HG02981 (cell line): ENCODE measurements around the gene SLC4A1AP.

ENCODE experiments used
- ATAC-seq: cut with Tn5 transposase; IDR thresholded peaks from one replicate; pipeline ENCODE4 v1.9.1; 2021; ENCODE audit warnings: mild to moderate bottlenecking, moderate library complexity; ENCODE audit not compliant: unreplicated experiment

The SLC4A1AP gene

DNA sequence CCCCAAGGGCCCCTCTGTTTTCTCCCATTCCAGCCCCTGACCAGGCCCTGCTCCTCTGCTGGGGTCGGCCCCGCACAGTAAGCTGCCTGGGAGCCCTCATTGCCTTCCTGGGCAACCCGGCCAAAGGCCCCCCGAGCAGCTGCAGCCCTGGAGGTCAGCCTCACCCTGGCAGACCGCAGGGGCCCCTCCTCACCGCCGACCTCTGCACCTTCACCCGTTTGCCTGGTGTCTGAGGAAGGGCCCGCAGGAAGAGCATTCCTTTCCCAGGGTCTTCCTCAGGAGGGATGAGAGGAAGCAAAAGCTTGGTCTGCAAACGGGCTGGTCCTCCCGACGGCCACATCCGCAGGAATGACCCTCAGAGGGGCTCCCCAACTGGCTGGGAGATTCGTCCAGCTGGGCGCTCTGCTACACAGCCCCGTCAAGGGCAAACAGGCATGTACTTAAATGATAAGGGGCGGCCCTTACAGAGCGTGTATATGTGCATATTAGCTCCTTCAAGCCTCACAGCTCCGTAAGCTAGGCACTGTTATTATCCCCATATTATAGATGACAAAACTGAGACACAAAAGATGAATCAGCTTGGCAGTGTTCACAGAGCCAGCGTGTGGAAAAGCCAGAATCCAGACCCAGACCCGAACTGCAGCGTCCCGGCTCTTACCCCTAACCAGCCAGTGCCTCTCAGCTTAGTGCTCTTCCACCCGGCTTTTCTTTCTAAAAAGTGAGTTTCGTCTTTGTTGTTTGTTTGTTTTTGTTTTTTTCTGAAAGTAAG is 52.8 kb downstream of the SLC4A1AP start:
- no peak for ATAC-seq

DNA sequence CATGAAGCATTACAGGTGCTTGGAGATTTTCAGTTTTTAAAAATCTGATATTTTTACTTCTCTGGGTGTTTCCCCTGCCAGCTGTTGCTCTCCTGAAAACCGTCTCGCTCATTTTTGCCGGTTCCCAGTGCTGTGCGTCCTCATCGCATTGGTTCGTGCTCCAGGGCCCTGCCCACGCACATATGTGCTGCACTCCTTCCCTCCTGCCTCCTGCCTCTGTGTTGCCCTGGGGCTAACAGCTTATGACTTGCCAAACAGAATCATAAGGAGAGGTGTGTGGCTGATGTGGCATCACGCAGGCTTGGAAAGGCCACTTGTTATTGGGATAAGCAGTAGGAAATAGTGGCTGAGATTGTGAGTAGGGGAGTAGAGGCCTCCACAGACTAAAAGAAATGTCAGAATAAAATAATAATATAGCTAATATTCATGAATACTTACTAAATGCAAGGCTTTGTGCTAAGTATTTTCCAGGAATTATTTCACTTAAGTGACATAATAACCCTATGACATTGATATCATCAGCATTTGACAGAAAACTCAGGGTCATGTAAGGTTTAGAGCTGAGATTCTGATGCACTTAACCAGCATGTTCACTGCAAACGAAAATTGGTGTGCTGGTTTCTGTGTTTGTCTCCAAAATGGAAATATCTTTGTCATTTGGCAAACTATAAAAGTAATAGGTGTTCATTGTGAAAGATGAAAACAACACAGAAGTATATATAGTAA is 53.5 kb downstream of the SLC4A1AP start:
- no peak for ATAC-seq

- no peak for ATAC-seq
Measured at GRCh38 chr2:27720004-27720551, 56.4 kb downstream of the SLC4A1AP start.

- no peak for ATAC-seq
Measured at GRCh38 chr2:27721335-27721734, 57.6 kb downstream of the SLC4A1AP start.

GRCh38 chr2:27721884-27722485 is 58.3 kb downstream of the SLC4A1AP start:
- no peak for ATAC-seq

DNA sequence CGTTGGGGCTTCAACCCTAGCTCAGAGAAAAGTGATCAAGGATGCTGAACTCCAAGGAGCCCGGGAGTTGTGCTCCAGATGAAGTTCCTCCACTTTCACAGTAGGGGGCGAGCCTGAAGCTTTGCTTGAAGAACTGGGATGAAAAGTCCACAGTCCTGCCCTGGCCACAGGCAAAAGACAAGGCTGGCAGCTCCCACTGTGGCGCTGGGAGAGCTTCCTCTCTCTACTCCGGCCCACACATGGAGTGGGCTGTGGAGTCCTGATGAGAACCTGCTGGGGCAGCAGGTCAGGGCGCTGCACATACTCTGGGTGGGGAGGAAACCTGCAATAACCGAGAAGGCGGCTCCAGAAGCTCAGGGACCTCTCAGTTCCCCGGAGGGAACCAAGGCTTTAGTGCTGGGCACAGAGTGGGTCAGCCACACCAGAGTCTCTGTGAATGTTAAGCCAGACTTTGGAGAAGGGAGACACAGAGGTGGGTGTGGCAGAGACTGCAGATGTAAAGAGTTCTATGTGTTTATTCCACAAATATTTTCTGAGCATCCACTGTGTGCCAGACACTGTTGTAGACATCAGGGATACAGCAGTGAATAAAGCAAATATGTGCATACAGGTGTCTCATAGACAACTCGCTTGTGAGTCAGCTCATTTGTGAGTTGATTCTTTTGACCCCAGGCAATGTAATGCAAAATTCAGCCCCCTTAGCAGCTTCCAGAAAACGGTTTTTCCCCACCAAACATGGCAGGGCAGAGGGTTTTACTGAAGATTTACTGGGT is 59.9 kb downstream of the SLC4A1AP start:
- ATAC-seq = no peak

DNA sequence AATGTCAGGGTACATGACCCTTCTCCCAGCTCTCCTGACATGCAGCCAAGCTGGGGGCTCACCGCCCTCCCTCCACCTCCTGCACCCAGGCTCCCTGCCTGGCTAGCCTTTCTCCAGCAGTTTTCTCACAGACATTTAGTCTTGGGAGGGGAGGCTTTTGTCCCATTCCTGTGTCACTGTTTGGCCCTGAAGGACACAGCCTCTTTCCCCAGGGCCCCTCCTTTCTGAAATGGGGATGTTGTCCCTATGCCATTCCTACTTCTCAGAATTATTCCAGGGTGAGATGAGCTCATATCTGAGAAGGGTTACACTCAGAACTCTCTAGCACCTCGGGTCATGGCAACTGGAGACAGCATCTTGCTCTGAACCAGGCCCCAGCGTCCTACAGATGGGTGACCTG is 60.5 kb downstream of the SLC4A1AP start:
- no peak for ATAC-seq

GRCh38 chr2:27724905-27725701 is 61.4 kb downstream of the SLC4A1AP start:
- ATAC-seq = no peak

DNA sequence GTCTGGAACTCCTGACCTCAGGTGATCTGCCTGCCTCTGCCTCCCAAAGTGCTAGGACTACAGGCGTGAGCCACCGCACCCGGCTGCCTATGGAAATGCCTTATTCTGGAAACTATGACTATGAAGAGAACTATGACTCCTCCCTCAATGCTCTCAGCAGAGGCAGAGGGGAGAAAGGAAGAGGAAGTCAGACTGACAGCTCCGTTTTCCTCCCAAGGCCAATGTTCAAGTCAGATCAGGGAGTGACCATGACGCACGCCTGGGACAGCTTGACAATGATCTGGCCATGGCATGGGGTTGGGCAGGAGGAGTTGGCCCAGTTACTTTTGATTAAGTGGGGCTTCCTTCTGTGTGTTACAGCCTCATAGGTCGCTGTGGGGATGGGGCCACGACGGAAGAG is 63.6 kb downstream of the SLC4A1AP start:
- ATAC-seq = no peak

DNA sequence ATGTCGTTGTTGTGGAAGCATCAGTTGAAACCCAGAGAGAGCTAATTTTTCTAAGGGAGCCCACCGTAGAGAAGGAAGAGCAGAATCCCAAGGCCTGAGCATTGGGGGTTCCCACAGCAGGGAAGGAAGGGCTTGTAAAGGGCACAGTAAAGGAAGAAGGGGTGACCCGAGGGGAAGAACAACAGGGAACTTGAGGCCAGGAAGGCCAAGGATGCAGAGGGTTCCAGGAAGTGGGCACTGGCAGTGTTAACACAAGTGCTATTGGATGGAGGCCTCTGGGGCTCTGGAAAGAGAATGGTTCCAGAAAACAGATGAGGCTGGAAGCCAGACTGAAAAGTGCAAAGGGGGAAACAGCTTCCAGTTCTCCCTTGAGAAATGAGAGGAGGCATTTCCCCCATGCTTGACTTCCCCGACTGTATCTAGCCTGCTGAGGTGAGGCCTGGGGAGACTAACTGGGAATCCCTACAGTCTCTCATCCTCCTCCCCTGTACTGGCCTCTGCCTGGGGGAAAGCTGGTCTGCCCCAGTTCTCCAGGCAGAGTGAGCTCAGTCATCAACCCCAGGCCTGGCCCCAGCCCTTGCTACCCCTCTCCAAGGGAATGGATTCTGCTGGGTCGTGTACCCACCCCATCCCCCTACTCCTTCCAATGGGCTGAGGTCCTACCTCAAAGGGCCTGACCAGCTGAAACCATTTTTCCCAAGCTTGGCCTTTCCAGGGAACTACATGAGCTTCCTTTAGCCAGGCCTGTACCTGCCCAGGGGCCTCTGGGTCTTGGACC is 64.6 kb downstream of the SLC4A1AP start:
- no peak for ATAC-seq

DNA sequence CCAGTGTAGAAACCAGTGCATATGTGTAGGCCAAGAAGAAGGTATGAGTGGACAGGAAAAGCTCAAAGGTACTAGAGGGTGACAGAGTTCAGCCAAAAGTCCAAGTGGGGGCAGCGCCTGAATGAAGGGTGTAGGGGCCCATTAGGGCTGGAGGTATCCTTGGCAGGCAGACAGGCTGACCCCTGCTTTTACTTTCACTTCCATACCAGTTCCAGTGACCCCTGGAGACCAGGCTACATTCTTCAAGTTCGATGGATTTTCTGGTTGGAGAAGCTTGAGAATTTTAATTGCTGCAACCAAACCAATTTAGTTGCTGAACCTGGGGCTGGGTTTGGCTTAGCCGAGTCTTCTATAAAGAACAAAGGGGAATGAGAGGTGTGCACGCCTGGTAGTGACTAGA is 65.5 kb downstream of the SLC4A1AP start:
- no peak for ATAC-seq

DNA sequence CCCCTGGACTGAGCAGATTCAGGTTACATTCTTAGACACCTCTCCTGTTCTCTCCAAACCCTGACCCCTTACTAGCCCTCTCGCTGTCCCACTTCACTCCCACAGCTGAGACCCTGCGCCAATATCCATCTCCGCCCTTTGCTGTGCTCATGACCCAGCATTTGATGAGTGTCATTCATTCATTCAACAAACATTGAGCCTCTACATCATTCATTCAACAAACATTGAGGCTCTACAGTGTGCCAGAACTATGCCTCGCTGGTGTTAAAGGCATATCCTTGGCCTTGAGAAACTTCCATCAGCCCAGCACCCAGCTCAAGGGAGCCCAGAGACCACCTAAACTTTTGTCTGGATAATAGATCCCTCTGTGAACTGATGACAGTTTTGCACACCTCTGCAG is 65.9 kb downstream of the SLC4A1AP start:
- no peak for ATAC-seq

DNA sequence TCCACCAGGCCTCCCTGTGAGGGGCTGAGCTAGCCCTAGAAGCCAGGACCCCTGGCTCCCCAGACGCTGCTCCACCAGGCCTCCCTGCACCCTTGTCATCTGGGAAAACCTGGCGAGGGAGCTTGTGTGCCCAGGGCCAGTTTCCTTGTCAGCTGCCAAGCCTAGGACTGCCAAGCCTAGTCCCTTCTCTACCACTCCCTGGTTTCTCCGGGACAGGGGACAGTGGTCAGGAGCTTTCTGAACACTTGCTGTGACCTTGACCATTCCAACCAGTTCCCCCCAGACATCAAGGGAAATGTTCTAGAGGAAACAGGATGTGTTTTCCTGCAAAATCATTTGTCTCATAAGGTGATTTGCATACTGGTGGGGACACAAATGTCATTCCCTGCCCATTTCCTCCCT is 66.6 kb downstream of the SLC4A1AP start:
- ATAC-seq = no peak

DNA sequence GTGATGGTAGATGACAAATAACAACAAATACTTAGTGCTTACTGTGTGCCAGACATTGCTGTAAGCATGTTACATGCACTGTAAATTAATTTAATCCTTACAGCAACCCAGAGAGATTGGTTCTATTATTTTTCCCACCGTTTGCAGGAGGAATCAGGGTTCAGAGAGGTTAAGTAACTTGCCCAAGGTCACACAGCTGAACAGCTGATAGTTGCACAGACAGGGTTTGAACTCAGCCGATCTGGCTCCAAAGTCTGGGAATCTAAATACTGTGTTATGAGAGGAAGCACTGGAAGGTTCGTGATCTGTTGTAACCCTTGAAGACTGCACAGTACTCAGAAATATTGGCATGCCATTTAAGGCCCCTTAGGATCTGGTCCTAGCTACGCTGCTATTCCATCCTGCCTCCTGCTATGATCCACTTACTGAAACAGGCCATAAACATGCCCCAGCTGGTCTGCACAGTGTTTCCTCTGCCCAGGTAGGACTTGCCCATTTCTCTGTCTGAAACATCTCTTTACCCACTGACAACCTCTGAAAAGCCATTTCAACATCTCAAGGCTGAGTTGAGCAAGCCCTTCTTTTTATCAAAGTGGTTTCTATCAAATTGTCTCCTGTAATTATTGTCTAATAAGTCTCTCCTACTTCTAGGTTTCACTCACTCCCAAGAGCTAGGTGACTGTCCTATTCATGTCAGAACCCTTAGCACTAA is 67.4 kb downstream of the SLC4A1AP start:
- no peak for ATAC-seq

DNA sequence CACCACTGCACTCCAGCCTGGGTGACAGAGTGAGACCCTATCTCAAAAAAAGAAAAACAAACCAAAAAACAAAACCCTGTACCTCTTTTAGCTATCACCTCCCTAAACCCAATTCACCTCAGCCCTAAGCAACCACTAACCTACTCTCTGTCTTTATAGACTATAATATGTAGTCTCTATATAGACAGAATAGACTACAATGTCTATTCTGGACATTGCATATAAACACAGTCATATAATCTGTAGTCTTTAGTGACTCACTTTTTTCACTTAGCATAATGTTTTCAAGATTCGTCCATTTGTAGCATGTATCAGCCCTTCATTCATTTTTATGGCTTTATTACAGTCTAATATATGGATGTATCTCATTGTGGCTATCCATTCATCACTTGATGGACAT is 70.6 kb downstream of the SLC4A1AP start:
- no peak for ATAC-seq

DNA sequence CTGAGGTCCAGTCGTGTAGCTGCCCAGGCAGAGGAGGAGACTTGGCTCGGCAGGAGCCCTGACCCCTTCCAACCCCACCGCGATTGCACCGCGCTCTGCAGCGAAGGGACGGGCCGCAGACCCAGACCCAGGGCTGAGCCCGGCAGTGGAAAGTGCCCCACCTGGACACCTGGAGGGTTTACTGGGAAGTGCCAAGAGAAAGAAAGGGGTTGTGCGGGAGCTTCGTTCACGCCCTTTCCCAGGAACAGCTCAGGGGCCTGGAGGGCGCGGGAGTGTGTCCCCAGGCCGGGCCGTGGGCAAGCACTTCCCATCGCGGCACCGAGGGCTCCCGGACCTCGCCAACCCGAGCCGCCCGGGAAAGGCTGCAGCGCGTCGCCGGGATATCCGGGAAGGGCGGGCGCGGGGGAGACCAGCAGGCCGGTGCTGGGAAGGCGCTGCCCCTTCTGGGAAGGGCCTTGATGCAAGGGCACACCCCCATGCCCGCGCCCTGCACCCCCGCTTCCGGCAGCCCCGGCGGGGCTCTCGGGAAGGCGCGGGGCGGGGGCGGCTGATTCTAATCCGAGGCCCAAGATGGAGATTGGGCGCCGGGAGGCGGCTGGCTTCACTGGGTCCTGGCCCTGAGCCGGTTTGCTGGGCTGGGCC is 71.7 kb downstream of the SLC4A1AP start:
- ATAC-seq = no peak

GRCh38 chr2:27736031-27736889 is 72.6 kb downstream of the SLC4A1AP start:
- no peak for ATAC-seq

GRCh38 chr2:27736890-27737204 is 73.2 kb downstream of the SLC4A1AP start:
- no peak for ATAC-seq
